NT2/D1 (cell line): Measurements from ENCODE around the gene LRRC3C.

Experiments used
- SUZ12 ChIP-seq: IDR thresholded peaks from 2 replicates; pipeline ENCODE4 v1.6.1; 2011; ENCODE audit not compliant: insufficient read length, insufficient read depth; ENCODE audit errors: extremely low read depth
- YY1 ChIP-seq: IDR thresholded peaks from 2 replicates; pipeline ENCODE4 v1.6.1; 2011; ENCODE audit not compliant: insufficient read length, insufficient read depth

DNA sequence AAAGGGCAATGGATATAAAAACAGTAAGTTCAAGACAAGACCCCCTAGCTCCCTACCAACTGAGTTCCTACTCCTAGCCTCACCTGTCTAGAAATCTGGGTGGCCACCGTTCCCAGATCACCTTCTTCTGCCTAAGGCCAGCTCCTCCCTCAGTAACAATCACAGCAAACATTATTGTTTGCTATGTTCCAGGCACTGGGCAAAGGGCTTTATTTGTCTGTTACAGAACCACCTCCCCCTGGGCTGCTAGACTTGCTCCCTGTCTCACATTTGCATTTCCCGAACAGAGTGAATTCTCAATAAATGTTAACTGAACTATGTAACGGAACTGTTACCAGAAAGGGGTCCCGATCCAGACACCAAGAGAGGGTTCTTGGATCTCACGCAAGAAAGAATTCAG is 6.8 kb downstream of the LRRC3C start:
- TF ChIP-seq YY1 = no peak
- no peak for TF ChIP-seq SUZ12
